Vagina (tissue), 2 donors: ENCODE data around the gene UBASH3B. TPM values are rescaled to one million over a fixed set of nuclear protein-coding genes. Genes with fewer than 3 reads are reported as not detected.
"Not testable (repeated sequence)": the region's sequence is repeated elsewhere in the genome, so short reads cannot be mapped to it uniquely, and the experiment has no call there.

Experiments
- DNase-seq, 2 donors: peaks; one replicate each; pipeline ENCODE4 v3.0.0-alpha.2; 2017; ENCODE audit errors: extremely low spot score in 2 of 2
- H3K27ac ChIP-seq: fragments of 200-600 bp; sonication (generic); one replicate; pipeline ENCODE4 v1.5.1; 2019
- H3K27me3 ChIP-seq: fragments of 200-600 bp; sonication (generic); one replicate; pipeline ENCODE4 v1.5.1; 2019
- H3K36me3 ChIP-seq, 2 donors: fragments of 200-600 bp; sonication (generic); one replicate each; pipeline ENCODE4 v1.5.1; 2017 to 2019
- H3K4me1 ChIP-seq: fragments of 200-600 bp; sonication (generic); one replicate; pipeline ENCODE4 v1.5.1; 2019
- H3K4me3 ChIP-seq, 2 donors: fragments of 200-600 bp; sonication (generic); 1 replicate in 1 of 2; 2 replicates in 1 of 2; pipeline ENCODE4 v1.5.1; 2016 to 2019
- H3K9me3 ChIP-seq: fragments of 200-600 bp; sonication (generic); one replicate; pipeline ENCODE4 v1.5.1; 2019
- POLR2A ChIP-seq, 2 donors: fragments of 450-650 bp; IDR thresholded peaks; one replicate each; pipeline ENCODE4 v1.6.1; 2017; ENCODE audit warnings: antibody characterized with exemption in 2 of 2, mild to moderate bottlenecking in 2 of 2, moderate library complexity in 2 of 2
- POLR2AphosphoS5 ChIP-seq, 2 donors: sonication (generic); formaldehyde crosslinking; IDR thresholded peaks; one replicate each; pipeline ENCODE4 v1.9.0; 2017; ENCODE audit warnings: antibody characterized with exemption in 2 of 2, mild to moderate bottlenecking in 2 of 2, low read depth in 1 of 2; ENCODE audit not compliant: insufficient read depth in 1 of 2
- intact Hi-C: fragments of 100-400 bp; cut with DNase I; formaldehyde crosslinking; loops from one replicate; pipeline ENCODE4 v1.15.1; 2023
- total RNA-seq: library from RNA; depleted of rRNA; stranded (reverse); fragments of >200 nt; gene quantifications from one replicate; pipeline ENCODE4 v1.2.3, GENCODE V29; 2016
- TF ChIP-seq, protein P1 (sequence below), 3 experiments: fragments of 450-650 bp in 2 of 3; fragments of 200-600 bp in 1 of 3; sonication (generic) in 1 of 3; IDR thresholded peaks; one replicate each; pipeline ENCODE4 v1.5.1; 2017 to 2019; ENCODE audit warnings: antibody characterized with exemption in 3 of 3, mild to moderate bottlenecking in 2 of 3, moderate library complexity in 2 of 3

The UBASH3B gene
- total RNA-seq, 1 donor from 2014 or later, result 2.2 TPM

GRCh38 chr11:122726028-122726427 lies 70.5 kb downstream of the UBASH3B start:
- Histone ChIP-seq H3K4me3 (no peak overlapping the region), H3K27me3 (no peaks in the 10 kb centered on the region), H3K36me3 (no peaks in the 10 kb centered on the region), H3K9me3 (no peaks in the 10 kb centered on the region), H3K27ac (no peak overlapping the region), H3K4me1 (no peaks in the 10 kb centered on the region)
- intact Hi-C loops, result no loop called here
- DNase-seq, result no peak
- no peak for TF ChIP-seq POLR2A (IDR thresholded peaks at IDR 0.05)
- TF ChIP-seq POLR2AphosphoS5 (IDR thresholded peaks at IDR 0.05; ENCODE audit: insufficient read depth in 1 of 2, low read depth in 1 of 2), result no peak

GRCh38 chr11:122727101-122727929 lies 71.8 kb downstream of the UBASH3B start:
- intact Hi-C loops, result no loop called here
- TF ChIP-seq POLR2A (IDR thresholded peaks at IDR 0.05) (no peak), POLR2AphosphoS5 (IDR thresholded peaks at IDR 0.05; ENCODE audit: insufficient read depth in 1 of 2, low read depth in 1 of 2) (no peak)
- TF ChIP-seq, protein P1, sequence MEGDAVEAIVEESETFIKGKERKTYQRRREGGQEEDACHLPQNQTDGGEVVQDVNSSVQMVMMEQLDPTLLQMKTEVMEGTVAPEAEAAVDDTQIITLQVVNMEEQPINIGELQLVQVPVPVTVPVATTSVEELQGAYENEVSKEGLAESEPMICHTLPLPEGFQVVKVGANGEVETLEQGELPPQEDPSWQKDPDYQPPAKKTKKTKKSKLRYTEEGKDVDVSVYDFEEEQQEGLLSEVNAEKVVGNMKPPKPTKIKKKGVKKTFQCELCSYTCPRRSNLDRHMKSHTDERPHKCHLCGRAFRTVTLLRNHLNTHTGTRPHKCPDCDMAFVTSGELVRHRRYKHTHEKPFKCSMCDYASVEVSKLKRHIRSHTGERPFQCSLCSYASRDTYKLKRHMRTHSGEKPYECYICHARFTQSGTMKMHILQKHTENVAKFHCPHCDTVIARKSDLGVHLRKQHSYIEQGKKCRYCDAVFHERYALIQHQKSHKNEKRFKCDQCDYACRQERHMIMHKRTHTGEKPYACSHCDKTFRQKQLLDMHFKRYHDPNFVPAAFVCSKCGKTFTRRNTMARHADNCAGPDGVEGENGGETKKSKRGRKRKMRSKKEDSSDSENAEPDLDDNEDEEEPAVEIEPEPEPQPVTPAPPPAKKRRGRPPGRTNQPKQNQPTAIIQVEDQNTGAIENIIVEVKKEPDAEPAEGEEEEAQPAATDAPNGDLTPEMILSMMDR (IDR thresholded peaks at IDR 0.05), result no peak
- Histone ChIP-seq H3K36me3 (no peaks in the 10 kb centered on the region), H3K4me3 (no peak overlapping the region), H3K9me3 (no peaks in the 10 kb centered on the region), H3K27ac (no peak overlapping the region), H3K27me3 (no peaks in the 10 kb centered on the region), H3K4me1 (no peaks in the 10 kb centered on the region)
- DNase-seq, result no peak

DNA sequence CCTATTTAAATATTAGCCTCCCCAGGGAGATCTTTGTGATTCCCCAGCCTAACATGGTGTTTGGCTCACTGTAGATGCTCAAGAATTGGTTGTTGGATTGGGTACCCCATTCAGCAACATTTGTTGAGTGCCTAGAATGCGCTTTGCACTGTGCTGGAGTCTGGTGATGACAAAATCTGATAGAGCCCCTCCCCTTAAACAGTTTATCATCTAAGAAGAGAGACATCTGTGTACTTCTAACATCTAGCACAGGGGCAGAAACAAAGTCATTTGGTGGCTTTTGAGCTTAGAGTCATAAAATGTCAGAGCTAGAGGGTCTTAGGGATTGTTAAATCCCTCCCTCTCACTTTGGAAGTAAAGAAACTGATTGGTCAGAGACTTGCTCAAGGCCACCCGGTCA lies 73.0 kb downstream of the UBASH3B start:
- intact Hi-C loops, result no loop called here

DNA sequence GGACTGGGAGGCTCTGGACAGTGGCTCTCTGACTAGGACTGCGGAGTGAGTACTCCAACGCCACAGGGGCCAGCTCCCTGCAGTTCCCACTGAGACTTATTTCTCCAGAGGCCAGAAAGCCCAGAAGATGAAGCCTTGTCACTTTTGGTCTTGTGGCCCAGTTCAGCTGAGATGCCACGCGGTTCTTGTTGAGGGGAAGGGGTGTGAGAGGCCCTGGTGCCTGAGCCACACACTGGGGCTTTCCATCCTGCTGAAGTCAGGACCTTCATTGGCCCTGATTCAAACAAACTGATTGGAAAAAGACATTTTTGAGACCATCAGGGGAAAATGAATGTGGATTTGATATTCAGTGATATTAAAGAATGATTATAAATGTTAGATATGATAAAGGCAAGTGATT lies 73.6 kb downstream of the UBASH3B start:
- Histone ChIP-seq H3K4me1 (no peaks in the 10 kb centered on the region), H3K27me3 (no peaks in the 10 kb centered on the region), H3K27ac (no peak overlapping the region), H3K9me3 (no peaks in the 10 kb centered on the region), H3K4me3 (no peak overlapping the region), H3K36me3 (no peaks in the 10 kb centered on the region)
- no peak for DNase-seq
- TF ChIP-seq POLR2A (IDR thresholded peaks at IDR 0.05), result no peak
- TF ChIP-seq, protein P1 (IDR thresholded peaks at IDR 0.05), result no peak
- intact Hi-C loops, result no loop called here

More for the DNA sequence above, 73.0 kb downstream of the UBASH3B start:
- Histone ChIP-seq H3K4me1 (no peaks in the 10 kb centered on the region), H3K27ac (no peak overlapping the region), H3K9me3 (no peaks in the 10 kb centered on the region), H3K36me3 (no peaks in the 10 kb centered on the region), H3K27me3 (no peaks in the 10 kb centered on the region), H3K4me3 (no peak overlapping the region)
- no peak for DNase-seq
- TF ChIP-seq POLR2AphosphoS5 (IDR thresholded peaks at IDR 0.05; ENCODE audit: insufficient read depth in 1 of 2, low read depth in 1 of 2), result no peak
- TF ChIP-seq POLR2A (IDR thresholded peaks at IDR 0.05), result no peak
- TF ChIP-seq, protein P1 (IDR thresholded peaks at IDR 0.05), result no peak

DNA sequence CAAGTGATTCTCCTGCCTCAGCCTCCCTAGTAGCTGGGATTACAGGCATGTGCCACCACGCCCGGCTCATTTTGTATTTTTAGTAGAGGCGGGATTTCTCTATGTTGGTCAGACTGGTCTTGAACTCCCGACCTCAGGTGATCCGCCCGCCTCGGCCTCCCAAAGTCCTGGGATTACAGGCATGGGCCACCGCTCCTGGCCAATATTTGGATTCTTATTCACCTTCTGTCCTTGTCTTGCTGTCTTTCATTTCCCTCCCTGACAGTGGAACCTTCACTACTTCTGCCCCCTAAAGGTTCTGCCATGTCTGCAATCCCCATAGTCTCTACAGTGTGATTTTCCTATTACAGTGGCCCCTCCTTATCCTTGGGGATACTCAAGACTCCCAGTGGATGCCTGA lies 75.2 kb downstream of the UBASH3B start:
- H3K4me3 ChIP-seq, H3K4me1 ChIP-seq, H3K36me3 ChIP-seq, H3K27ac ChIP-seq, H3K9me3 ChIP-seq, DNase-seq, H3K27me3 ChIP-seq, intact Hi-C loops: not testable (repeated sequence)

- Histone ChIP-seq H3K27ac (no peak overlapping the region), H3K36me3 (no peaks in the 10 kb centered on the region), H3K9me3 (no peaks in the 10 kb centered on the region), H3K4me3 (no peak overlapping the region), H3K4me1 (no peaks in the 10 kb centered on the region), H3K27me3 (no peaks in the 10 kb centered on the region)
- intact Hi-C loops, result no loop called here
- TF ChIP-seq, protein P1 (IDR thresholded peaks at IDR 0.05), result no peak
- TF ChIP-seq POLR2A (IDR thresholded peaks at IDR 0.05), result no peak
- no peak for TF ChIP-seq POLR2AphosphoS5 (IDR thresholded peaks at IDR 0.05; ENCODE audit: insufficient read depth in 1 of 2, low read depth in 1 of 2)
- DNase-seq, result no peak
Observed at GRCh38 chr11:122731500-122731913, 76.0 kb downstream of the UBASH3B start.
